Right cardiac atrium (tissue), 5 donors: ENCODE data around the gene IFT80. TPM values are rescaled to one million over a fixed set of nuclear protein-coding genes. Genes with fewer than 3 reads are reported as not detected.
A peak's percentile ranks its signal among the peaks of the same experiment; 100 is the strongest.

Experiments
- ATAC-seq, 2 donors: fragments of 200-7000 bp; cut with Tn5 transposase; one replicate each; pipeline versions ENCODE4 v1.8.0 to v1.9.1; 2020; ENCODE audit warnings: moderate library complexity in 2 of 2, mild to moderate bottlenecking in 1 of 2
- DNase-seq, 3 donors: peaks; one replicate each; pipeline ENCODE4 v3.0.0-alpha.2; 2020
- H3K27ac ChIP-seq: one replicate; pipeline ENCODE4 v1.5.1; 2013; ENCODE audit warnings: mild to moderate bottlenecking, low read length, control low read depth, moderate library complexity
- H3K27me3 ChIP-seq: one replicate; pipeline ENCODE4 v1.6.1; 2013; ENCODE audit not compliant: control insufficient read depth, insufficient read depth
- H3K4me1 ChIP-seq: one replicate; pipeline ENCODE4 v1.6.1; 2013; ENCODE audit warnings: low read length; ENCODE audit not compliant: control insufficient read depth, insufficient read depth
- H3K4me3 ChIP-seq: one replicate; pipeline ENCODE4 v1.5.1; 2013; ENCODE audit warnings: low read length, control low read depth
- H3K9me3 ChIP-seq: one replicate; pipeline ENCODE4 v1.6.1; 2013; ENCODE audit warnings: low read length; ENCODE audit not compliant: control insufficient read depth
- WGBS: extraction: QIAGEN DNeasy Blood & Tissue Kit; methylation state at CpG from one replicate; pipeline ENCODE4 v1.1.7; 2013; 5-methylcytosine and 5-hydroxymethylcytosine counted together
- intact Hi-C, 4 donors: fragments of 100-400 bp; cut with DNase I; formaldehyde crosslinking; loops; one replicate each; pipeline versions ENCODE4 v1.11.0 to v1.14.0; 2022 to 2023
- polyA plus RNA-seq: library from polyadenylated mRNA; stranded (reverse); fragments of 200-250 nt; gene quantifications from one replicate; pipeline ENCODE4 v1.2.3, GENCODE V29; 2013
- total RNA-seq, 4 donors: library from RNA; stranded (reverse); fragmentation: NEBNext Ultra II Directional; extraction: Animal tissue kit (Norgen Biotek cat#: 25700); gene quantifications; one replicate each; pipeline ENCODE4 v1.2.1, GENCODE V29; 2021
- donor health status: healthy with polysubstance abuse.
- donor health status: DM: no; HTN: yes; CAD: no.
- donor health status: DM: no; HTN: no; CAD: no.
- donor health status: DM: no; HTN: yes; CAD: no; lungs with severe emphysema.
- donor health status: DM: yes; HTN: yes; CAD: no.

IFT80 gene
- total and polyA plus RNA-seq, 5 donors = 8.8 to 20.2 (median 14.5) TPM

GRCh38 chr3:160400702-160401150, 1.7 kb upstream of the IFT80 start:
- peak overlapping the region; percentile 84 for H3K27ac ChIP-seq
- under 1% methylated on average over 51 of the region's 51 CpGs for WGBS

DNA sequence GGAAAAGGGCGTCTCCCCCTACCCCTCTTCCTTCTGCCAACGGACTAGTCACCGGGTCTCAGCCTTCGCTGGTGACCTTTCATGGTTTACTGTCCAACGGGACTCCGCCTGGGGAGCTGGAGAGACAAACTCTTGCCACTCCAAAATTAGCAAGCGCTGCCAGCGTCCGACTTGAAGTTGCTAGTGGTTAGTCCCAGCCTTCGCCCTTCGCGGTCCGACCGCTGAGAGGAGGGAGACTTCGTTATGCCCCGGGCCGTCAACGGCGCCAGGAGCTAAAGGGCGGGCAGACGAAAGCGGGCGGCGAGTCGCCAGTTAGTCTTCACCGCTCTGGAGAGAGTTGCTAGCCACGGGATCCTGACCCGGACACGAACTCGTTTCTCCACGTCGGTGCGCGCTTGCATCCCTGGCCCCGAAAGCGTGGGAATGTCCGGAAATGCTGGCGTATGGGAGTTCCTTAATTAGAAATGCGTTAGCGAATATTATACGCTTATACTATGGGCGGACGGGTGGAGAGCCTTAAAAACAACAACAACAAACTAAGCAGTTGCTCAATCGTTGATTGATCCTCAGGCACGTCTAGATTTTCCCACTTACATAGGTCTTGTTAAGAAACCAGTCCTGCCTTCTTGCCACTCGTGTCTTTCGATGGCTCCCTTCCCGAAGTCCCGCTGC, 1.1 kb upstream of the IFT80 start:
- Histone ChIP-seq H3K27me3 (no peaks in the 10 kb centered on the region), H3K4me1 (peaks cover 2% of the 10 kb centered on the region), H3K4me3 (peak overlapping the region; percentile 93), H3K9me3 (no peaks in the 10 kb centered on the region), H3K27ac (peak overlapping the region; percentile 84)
- intact Hi-C loops = no loop called here
- DNase-seq = peak; percentile 44 to 77 (median 76)
- peak; percentile 19 to 31 for ATAC-seq
- WGBS = under 1% methylated on average over 49 of the region's 49 CpGs

More at GRCh38 chr3:160400702-160401150, 1.7 kb upstream of the IFT80 start:
- H3K4me3 ChIP-seq = peak overlapping the region; percentile 93
- no peaks in the 10 kb centered on the region for H3K9me3 ChIP-seq
- peak; percentile 3 for ATAC-seq
- peaks cover 2% of the 10 kb centered on the region for H3K4me1 ChIP-seq
- peak; percentile 14 to 73 (median 64) for DNase-seq
- intact Hi-C loops = no loop called here
- no peaks in the 10 kb centered on the region for H3K27me3 ChIP-seq

- peak in 1 of 2 donors; percentile 20 for ATAC-seq
Measured at GRCh38 chr3:160398820-160399124, 253 bp downstream of the IFT80 start.

DNA sequence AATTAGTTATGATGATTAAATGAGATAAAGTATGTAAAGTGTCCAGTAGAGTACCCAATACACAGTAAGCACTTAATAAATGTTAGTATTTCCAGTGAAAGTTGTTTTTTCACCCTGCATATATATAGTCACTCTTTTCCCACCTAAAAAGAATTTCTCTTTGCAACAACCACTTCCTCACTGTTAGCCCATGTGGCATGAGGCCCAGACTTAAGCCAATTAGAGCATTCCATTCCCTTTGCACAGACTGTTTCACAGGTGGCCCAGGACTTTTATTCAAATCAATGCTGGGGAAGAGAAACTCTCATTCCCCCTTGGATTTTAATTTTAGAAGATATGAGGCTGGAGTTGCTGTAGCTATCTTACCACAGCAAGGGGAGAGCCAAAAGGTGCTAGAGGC, 3.7 kb downstream of the IFT80 start:
- ATAC-seq (no peak), DNase-seq (no peak)
- Histone ChIP-seq H3K4me1 (no peaks in the 10 kb centered on the region), H3K27me3 (no peaks in the 10 kb centered on the region), H3K4me3 (no peak overlapping the region), H3K9me3 (no peaks in the 10 kb centered on the region), H3K27ac (no peak overlapping the region)
- intact Hi-C loops = no loop called here

More at GRCh38 chr3:160398820-160399124, 253 bp downstream of the IFT80 start:
- peak overlapping the region; percentile 93 for H3K4me3 ChIP-seq
- WGBS = under 1% methylated on average over 9 of the region's 9 CpGs
- no peak for DNase-seq
- peaks cover 2% of the 10 kb centered on the region for H3K4me1 ChIP-seq
- H3K27ac ChIP-seq = peak overlapping the region; percentile 28
- H3K27me3 ChIP-seq = no peaks in the 10 kb centered on the region
- intact Hi-C loops = no loop called here
- no peaks in the 10 kb centered on the region for H3K9me3 ChIP-seq

DNA sequence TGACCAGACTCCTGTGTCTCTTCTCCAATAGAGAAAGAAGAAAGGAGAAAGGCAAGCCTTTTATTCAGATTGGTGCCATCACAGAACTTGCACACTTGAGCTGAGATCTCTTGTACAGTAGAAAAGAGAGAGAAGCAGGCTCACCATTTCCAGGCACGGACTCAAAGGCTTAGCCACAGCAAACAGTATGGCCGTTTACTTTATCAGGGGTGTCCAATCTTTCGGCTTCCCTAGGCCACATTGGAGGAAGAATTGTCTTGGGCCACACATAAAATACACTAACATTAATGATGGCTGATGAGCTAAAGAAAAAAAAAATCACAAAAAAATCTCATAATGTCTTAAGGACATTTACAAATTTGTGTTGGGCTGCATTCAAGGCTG, 5.0 kb downstream of the IFT80 start:
- H3K4me1 ChIP-seq = no peaks in the 10 kb centered on the region
- H3K4me3 ChIP-seq = no peak overlapping the region
- intact Hi-C loops = no loop called here
- ATAC-seq (no peak), DNase-seq (no peak)
- no peak overlapping the region for H3K27ac ChIP-seq
- H3K27me3 ChIP-seq = no peaks in the 10 kb centered on the region
- 87% methylated on average over 3 of the region's 3 CpGs for WGBS
- no peaks in the 10 kb centered on the region for H3K9me3 ChIP-seq

DNA sequence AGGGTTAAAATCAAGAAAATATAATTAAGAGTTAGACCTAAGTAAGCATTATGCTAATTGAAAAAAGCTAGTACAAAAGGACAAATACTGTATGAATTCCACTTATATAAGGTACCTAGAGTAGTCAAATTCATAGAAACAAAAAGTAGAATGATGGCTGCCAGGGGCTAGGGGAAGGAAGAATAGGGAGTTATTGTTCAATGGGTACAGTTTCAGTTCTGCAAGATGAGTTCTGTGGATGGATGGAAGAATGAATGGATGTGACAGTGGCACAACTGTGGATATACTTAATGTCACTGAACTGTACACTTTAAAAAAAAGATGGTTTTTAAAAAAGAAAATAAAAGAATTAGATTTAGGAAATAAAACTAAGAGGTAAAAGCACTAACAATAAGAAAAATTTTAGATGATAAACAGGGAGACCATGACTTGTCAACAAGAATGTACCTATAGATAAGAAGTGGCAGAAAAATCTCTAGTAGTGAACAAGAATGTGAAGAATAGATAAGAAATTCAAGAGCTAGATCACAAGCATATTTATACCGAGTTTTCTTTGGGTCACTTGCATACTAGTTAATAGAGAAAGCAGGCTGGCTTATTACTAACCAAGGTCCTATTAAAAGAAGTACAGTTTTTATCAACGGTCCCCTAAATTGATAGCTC, 5.5 kb downstream of the IFT80 start:
- Histone ChIP-seq H3K4me1 (no peaks in the 10 kb centered on the region), H3K9me3 (no peaks in the 10 kb centered on the region), H3K27me3 (no peaks in the 10 kb centered on the region), H3K4me3 (no peak overlapping the region), H3K27ac (no peak overlapping the region)
- DNase-seq (no peak), ATAC-seq (no peak)
- 52% methylated on average over 2 of the region's 2 CpGs for WGBS
- intact Hi-C loops = no loop called here

GRCh38 chr3:160392798-160393197, 6.2 kb downstream of the IFT80 start:
- H3K27ac ChIP-seq = no peak overlapping the region
- no peak for ATAC-seq
- DNase-seq = no peak
- H3K9me3 ChIP-seq = no peaks in the 10 kb centered on the region
- no peaks in the 10 kb centered on the region for H3K4me1 ChIP-seq
- H3K27me3 ChIP-seq = no peaks in the 10 kb centered on the region
- intact Hi-C loops = no loop called here
- H3K4me3 ChIP-seq = no peak overlapping the region

- Histone ChIP-seq H3K4me1 (no peaks in the 10 kb centered on the region), H3K9me3 (no peaks in the 10 kb centered on the region), H3K4me3 (no peak overlapping the region), H3K27me3 (no peaks in the 10 kb centered on the region), H3K27ac (no peak overlapping the region)
- no peak for DNase-seq
- ATAC-seq = no peak
- WGBS = 91% methylated on average over 3 of the region's 3 CpGs
- intact Hi-C loops = no loop called here
Measured at GRCh38 chr3:160390565-160391138, 8.4 kb downstream of the IFT80 start.

DNA sequence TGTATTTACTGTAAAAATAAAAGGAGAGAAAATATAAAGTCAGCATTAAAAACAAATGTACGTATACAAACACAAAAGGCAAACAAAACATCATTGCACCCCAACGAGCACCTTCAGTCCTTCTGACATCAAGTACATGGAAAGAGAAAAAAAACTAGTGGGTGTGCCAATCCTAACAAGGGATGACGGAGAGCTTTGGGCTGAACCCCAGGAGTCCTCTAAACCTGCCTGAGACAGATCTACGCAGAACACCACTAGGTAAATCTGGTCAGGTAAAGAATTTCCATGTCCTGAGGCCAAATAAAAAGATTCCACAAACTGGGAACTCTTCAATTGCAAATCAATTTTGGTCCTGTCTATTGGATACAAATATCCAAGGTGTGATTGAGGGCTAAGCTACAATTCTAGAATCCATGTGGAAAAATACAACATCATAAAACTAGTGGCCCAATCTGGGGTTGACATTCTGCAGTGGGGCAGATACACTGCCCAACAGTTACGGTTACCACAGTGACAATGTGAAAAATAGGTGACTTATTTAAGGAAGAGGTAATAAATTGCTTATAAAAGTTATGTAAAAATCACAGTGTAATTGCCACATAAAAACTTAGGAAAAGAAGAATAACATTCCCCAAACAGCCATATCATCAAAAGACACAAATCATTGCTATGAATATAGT, 14.2 kb downstream of the IFT80 start:
- intact Hi-C loops = no loop called here
- WGBS = 91% methylated on average over 5 of the region's 5 CpGs
- Histone ChIP-seq H3K9me3 (no peaks in the 10 kb centered on the region), H3K4me1 (no peaks in the 10 kb centered on the region), H3K4me3 (no peak overlapping the region), H3K27me3 (no peaks in the 10 kb centered on the region), H3K27ac (no peak overlapping the region)
- ATAC-seq (no peak), DNase-seq (no peak)

GRCh38 chr3:160381470-160381869, 17.6 kb downstream of the IFT80 start:
- H3K4me3 ChIP-seq = no peak overlapping the region
- no peaks in the 10 kb centered on the region for H3K27me3 ChIP-seq
- H3K4me1 ChIP-seq = no peaks in the 10 kb centered on the region
- ATAC-seq (no peak), DNase-seq (no peak)
- no peak overlapping the region for H3K27ac ChIP-seq
- H3K9me3 ChIP-seq = no peaks in the 10 kb centered on the region
- intact Hi-C loops = no loop called here
- WGBS = 97% methylated on average over 1 of the region's 1 CpG

DNA sequence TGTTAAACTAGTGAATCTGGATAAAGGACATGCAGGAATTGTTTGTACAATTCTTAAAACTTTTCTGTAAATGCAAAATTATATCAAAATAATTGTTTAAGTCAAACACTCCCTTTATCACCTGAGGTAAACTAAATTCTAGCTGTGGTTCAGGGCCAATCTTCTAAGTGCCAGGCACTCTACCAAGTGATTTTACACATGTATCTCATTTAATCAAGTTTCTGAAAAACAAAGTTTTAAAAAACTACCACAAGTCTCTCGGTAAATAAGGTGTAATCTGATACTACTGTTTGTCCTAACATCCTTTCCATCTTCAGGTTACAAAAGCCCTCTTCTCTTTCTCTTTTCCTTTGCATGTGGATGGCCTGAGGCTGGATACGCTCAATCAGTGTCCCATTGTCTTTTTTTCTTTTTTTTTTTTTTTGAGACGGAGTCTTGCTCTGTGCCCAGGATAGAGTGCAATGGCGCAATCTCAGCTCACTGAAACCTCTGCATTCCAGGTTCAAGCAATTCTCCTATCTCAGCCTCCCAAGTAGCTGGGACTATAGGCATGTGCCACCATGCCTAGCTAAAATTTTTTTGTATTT, 19.3 kb downstream of the IFT80 start:
- Histone ChIP-seq H3K27ac (no peak overlapping the region), H3K4me3 (no peak overlapping the region), H3K4me1 (no peaks in the 10 kb centered on the region), H3K9me3 (no peaks in the 10 kb centered on the region), H3K27me3 (no peaks in the 10 kb centered on the region)
- 88% methylated on average over 4 of the region's 4 CpGs for WGBS
- DNase-seq (no peak), ATAC-seq (no peak)
- intact Hi-C loops = no loop called here
